ENCODE measurements around the gene ELL2. TPM values are rescaled to one million over a fixed set of nuclear protein-coding genes. Genes with fewer than 3 reads are reported as not detected.
A peak's percentile ranks its signal among the peaks of the same experiment; 100 is the strongest.

ELL2 gene
- total RNA-seq, 1 donor from 2014 or later, result 118 TPM

- Histone ChIP-seq H2AFZ (ENCODE audit: low read depth, low read length) (no peak overlapping the region), H3K27me3 (ENCODE audit: insufficient read depth, low read length) (no peaks in the 10 kb centered on the region), H3K9ac (ENCODE audit: low read length) (no peak overlapping the region), H3K79me2 (ENCODE audit: insufficient read depth, low read length) (no peaks in the 10 kb centered on the region), H3K4me2 (ENCODE audit: low read length) (no peak overlapping the region), H3K9me3 (ENCODE audit: insufficient read depth, low read depth, low read length) (no peaks in the 10 kb centered on the region), H3K27ac (ENCODE audit: low read depth, low read length) (no peak overlapping the region), H3K4me1 (ENCODE audit: insufficient read depth, low read length) (peaks cover 8% of the 10 kb centered on the region), H3K36me3 (ENCODE audit: insufficient read depth, low read length) (no peaks in the 10 kb centered on the region), H4K20me1 (ENCODE audit: insufficient read depth, low read length) (no peaks in the 10 kb centered on the region), H3K4me3 (ENCODE audit: insufficient read depth, low read depth, low read length) (no peak overlapping the region)
- Mint-ChIP-seq H3K4me1 (ENCODE audit: low read depth, unreplicated experiment) (peaks cover 14% of the 10 kb centered on the region), H3K27ac (ENCODE audit: unreplicated experiment) (no peak overlapping the region), H3K4me3 (ENCODE audit: unreplicated experiment) (no peak overlapping the region), H3K9me3 (ENCODE audit: unreplicated experiment) (no peaks in the 10 kb centered on the region), H3K27me3 (ENCODE audit: low read depth, unreplicated experiment) (no peaks in the 10 kb centered on the region), H3K36me3 (ENCODE audit: low read depth, unreplicated experiment) (no peaks in the 10 kb centered on the region)
- no peak for DNase-seq (ENCODE audit: low read depth)
- FAIRE-seq, result no peak
- TF ChIP-seq, protein P1, sequence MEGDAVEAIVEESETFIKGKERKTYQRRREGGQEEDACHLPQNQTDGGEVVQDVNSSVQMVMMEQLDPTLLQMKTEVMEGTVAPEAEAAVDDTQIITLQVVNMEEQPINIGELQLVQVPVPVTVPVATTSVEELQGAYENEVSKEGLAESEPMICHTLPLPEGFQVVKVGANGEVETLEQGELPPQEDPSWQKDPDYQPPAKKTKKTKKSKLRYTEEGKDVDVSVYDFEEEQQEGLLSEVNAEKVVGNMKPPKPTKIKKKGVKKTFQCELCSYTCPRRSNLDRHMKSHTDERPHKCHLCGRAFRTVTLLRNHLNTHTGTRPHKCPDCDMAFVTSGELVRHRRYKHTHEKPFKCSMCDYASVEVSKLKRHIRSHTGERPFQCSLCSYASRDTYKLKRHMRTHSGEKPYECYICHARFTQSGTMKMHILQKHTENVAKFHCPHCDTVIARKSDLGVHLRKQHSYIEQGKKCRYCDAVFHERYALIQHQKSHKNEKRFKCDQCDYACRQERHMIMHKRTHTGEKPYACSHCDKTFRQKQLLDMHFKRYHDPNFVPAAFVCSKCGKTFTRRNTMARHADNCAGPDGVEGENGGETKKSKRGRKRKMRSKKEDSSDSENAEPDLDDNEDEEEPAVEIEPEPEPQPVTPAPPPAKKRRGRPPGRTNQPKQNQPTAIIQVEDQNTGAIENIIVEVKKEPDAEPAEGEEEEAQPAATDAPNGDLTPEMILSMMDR (IDR thresholded peaks at IDR 0.05; ENCODE audit: insufficient read depth, low read depth, low read length), result no peak
- TF ChIP-seq EZH2 (IDR thresholded peaks at IDR 0.05; ENCODE audit: insufficient read depth, low read length), result no peak
Observed at GRCh38 chr5:95975703-95976102, 14.1 kb upstream of the ELL2 start.

DNA sequence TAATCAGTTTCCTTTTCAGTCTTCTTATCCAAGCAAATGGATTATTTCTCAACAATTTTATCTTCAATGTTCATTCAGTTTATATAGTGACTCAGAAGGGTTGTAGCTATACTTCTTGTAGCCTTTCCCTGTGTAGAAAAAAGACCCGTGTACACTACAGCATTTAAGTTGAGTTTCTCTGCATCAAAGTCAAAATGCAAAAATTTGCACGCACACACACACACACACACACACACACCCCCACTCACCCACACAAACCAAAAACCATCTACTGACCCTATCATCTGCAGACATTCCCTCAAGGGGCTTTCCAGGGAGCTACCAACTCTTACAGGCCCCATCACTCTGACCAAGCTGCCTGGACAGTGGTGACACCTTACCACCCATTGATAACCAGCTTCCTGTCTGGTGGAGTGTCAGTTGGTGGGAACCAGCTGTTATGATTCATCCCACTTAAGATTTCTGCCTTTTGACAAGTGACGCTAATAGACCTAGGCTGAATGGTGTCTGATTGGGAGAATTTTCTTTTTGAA is 12.2 kb upstream of the ELL2 start:
- Histone ChIP-seq H3K36me3 (ENCODE audit: insufficient read depth, low read length) (no peaks in the 10 kb centered on the region), H3K27me3 (ENCODE audit: insufficient read depth, low read length) (no peaks in the 10 kb centered on the region), H3K4me2 (ENCODE audit: low read length) (peak overlapping the region; percentile 60), H4K20me1 (ENCODE audit: insufficient read depth, low read length) (no peaks in the 10 kb centered on the region), H3K27ac (ENCODE audit: low read depth, low read length) (peak overlapping the region; percentile 56), H2AFZ (ENCODE audit: low read depth, low read length) (no peak overlapping the region), H3K4me1 (ENCODE audit: insufficient read depth, low read length) (peaks cover 8% of the 10 kb centered on the region), H3K9me3 (ENCODE audit: insufficient read depth, low read depth, low read length) (no peaks in the 10 kb centered on the region), H3K4me3 (ENCODE audit: insufficient read depth, low read depth, low read length) (no peak overlapping the region), H3K9ac (ENCODE audit: low read length) (peak overlapping the region; percentile 5), H3K79me2 (ENCODE audit: insufficient read depth, low read length) (no peaks in the 10 kb centered on the region)
- H3K4me1 Mint-ChIP-seq (ENCODE audit: low read depth, unreplicated experiment), result peaks cover 14% of the 10 kb centered on the region
- DNase-seq (ENCODE audit: low read depth) (peak; percentile 92), FAIRE-seq (no peak)
- H3K27me3 Mint-ChIP-seq (ENCODE audit: low read depth, unreplicated experiment), result no peaks in the 10 kb centered on the region
- H3K9me3 Mint-ChIP-seq (ENCODE audit: unreplicated experiment), result no peaks in the 10 kb centered on the region
- H3K27ac Mint-ChIP-seq (ENCODE audit: unreplicated experiment), result peak overlapping the region; percentile 90
- H3K36me3 Mint-ChIP-seq (ENCODE audit: low read depth, unreplicated experiment), result no peaks in the 10 kb centered on the region
- no peak overlapping the region for H3K4me3 Mint-ChIP-seq (ENCODE audit: unreplicated experiment)
- no peak for TF ChIP-seq EZH2 (IDR thresholded peaks at IDR 0.05; ENCODE audit: insufficient read depth, low read length)
- TF ChIP-seq, protein P1 (IDR thresholded peaks at IDR 0.05; ENCODE audit: insufficient read depth, low read depth, low read length), result no peak

DNA sequence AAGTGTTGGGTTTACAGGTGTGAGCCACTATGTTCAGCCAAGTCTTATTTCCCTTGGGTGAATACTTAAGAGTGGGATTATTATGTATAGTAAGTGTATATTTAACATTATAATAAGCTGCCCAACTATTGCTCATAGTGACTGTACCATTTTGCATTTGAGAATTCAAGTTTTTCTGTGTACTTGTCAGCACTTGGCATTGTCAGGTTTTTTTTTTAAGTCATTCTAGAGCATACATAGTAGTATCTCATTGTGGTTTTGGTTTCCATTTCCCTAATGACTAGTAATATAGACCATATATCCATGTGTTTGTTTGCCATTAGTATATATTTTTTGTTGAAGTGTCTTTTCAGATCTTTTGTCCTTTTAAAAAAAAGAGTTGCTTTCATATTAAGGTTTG is 10.5 kb upstream of the ELL2 start:
- Histone ChIP-seq H4K20me1 (ENCODE audit: insufficient read depth, low read length) (no peaks in the 10 kb centered on the region), H3K4me2 (ENCODE audit: low read length) (no peak overlapping the region), H3K79me2 (ENCODE audit: insufficient read depth, low read length) (no peaks in the 10 kb centered on the region), H3K27ac (ENCODE audit: low read depth, low read length) (no peak overlapping the region), H3K4me1 (ENCODE audit: insufficient read depth, low read length) (peaks cover 8% of the 10 kb centered on the region), H3K9me3 (ENCODE audit: insufficient read depth, low read depth, low read length) (no peaks in the 10 kb centered on the region), H3K9ac (ENCODE audit: low read length) (no peak overlapping the region), H3K4me3 (ENCODE audit: insufficient read depth, low read depth, low read length) (no peak overlapping the region), H3K36me3 (ENCODE audit: insufficient read depth, low read length) (no peaks in the 10 kb centered on the region), H2AFZ (ENCODE audit: low read depth, low read length) (no peak overlapping the region), H3K27me3 (ENCODE audit: insufficient read depth, low read length) (no peaks in the 10 kb centered on the region)
- peaks cover 14% of the 10 kb centered on the region for H3K4me1 Mint-ChIP-seq (ENCODE audit: low read depth, unreplicated experiment)
- DNase-seq (ENCODE audit: low read depth), result no peak
- H3K27ac Mint-ChIP-seq (ENCODE audit: unreplicated experiment), result no peak overlapping the region
- H3K36me3 Mint-ChIP-seq (ENCODE audit: low read depth, unreplicated experiment), result no peaks in the 10 kb centered on the region
- no peak for FAIRE-seq
- H3K9me3 Mint-ChIP-seq (ENCODE audit: unreplicated experiment), result no peaks in the 10 kb centered on the region
- no peak overlapping the region for H3K4me3 Mint-ChIP-seq (ENCODE audit: unreplicated experiment)
- H3K27me3 Mint-ChIP-seq (ENCODE audit: low read depth, unreplicated experiment), result no peaks in the 10 kb centered on the region
- no peak for TF ChIP-seq EZH2 (IDR thresholded peaks at IDR 0.05; ENCODE audit: insufficient read depth, low read length)
- TF ChIP-seq, protein P1 (IDR thresholded peaks at IDR 0.05; ENCODE audit: insufficient read depth, low read depth, low read length), result no peak

Measured in astrocyte (in vitro differentiated cells and primary cell).